ACHN (cell line): ENCODE results near the gene SLC12A7.

ENCODE experiments used
- DNase-seq: peaks from one replicate; pipeline ENCODE4 v3.0.0-alpha.2; 2015
- in situ Hi-C: cut with HindIII; loops from 2 replicates; pipeline ENCODE4 v1.10.0; 2017; ENCODE audit warnings: low sequenced_read_pairs, low pct_ligation_motif_present, low pct_unique_long_range_greater_than_20kb

SLC12A7 gene

DNA sequence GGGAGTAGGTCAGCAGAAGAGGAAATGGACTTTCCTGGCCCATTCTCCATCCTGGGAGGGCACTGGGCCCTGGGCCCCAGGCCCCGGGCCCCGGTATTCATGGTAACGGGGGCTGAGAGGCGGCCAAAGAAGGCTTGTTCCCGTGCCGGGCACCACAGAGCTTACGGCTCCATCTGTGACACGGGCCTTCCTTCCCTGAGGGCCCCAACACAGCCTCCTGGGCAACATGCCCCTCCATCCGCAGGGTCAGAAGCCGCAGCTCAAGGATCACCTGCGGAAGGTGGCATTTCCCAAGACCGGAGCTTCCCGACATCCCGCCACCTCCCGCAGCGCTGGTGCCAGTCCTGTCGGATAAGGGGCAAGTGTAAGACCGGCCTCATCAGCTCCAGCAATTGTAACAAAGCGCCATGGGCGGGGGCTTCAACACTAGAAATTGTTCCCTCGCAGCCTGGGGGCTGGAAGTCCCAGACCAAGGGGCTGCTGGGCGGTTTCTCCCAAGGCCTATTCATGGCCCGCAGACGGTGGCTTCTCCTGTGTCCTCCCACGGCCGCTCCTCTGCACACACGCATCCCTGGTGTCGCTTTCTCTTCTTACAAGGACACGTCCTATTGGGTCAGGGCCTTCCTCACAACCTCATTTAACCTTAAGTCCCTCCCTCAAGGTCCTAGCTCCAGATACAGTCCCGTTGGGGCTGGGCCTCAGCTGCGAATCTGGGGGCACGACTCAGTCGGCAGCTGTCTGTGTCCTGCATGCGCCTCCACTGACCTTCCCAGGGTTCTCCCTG, 31.2 kb upstream of the SLC12A7 start:
- in situ Hi-C loops: no loop called here
- no peak for DNase-seq

DNA sequence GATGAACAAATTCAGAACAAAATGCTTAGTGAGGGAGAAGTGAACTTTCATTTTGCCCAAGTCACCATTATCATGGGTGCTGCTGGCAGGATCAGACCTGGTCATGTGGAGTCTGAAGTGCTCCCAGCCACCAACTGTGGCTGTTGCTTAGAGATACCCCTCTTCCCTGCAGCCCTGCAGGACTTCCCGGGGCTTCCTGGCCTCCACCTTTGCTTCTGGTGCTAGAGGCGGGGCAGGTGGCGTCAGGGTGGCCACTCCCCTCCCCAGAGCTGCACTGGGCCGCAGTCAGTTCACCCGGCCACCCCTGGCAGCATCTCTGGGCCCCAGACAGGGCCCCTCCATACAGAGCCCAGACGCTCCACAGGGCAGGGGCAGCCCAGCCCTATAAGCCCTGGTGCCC, 30.0 kb upstream of the SLC12A7 start:
- DNase-seq: no peak
- in situ Hi-C loops: no loop called here

DNA sequence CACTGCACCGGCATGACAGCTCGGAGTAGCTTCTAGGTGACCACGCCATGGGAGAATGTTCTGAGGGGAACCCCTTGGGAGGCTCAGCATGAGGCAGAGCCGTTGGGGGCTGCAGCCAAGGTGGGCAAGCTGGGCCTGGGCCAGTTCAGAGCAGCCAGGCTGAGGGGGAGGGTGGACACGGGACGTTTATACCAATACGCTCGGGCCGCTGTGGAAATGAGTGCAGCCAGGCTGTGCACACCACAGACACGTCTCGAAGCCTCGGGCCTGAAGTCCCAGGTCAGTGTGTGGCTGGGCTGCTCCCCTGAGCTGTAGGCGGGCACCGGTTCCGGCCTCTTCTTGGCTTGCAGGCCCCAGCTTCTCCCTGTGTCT, 28.9 kb upstream of the SLC12A7 start:
- DNase-seq: no peak
- in situ Hi-C loops: no loop called here

DNA sequence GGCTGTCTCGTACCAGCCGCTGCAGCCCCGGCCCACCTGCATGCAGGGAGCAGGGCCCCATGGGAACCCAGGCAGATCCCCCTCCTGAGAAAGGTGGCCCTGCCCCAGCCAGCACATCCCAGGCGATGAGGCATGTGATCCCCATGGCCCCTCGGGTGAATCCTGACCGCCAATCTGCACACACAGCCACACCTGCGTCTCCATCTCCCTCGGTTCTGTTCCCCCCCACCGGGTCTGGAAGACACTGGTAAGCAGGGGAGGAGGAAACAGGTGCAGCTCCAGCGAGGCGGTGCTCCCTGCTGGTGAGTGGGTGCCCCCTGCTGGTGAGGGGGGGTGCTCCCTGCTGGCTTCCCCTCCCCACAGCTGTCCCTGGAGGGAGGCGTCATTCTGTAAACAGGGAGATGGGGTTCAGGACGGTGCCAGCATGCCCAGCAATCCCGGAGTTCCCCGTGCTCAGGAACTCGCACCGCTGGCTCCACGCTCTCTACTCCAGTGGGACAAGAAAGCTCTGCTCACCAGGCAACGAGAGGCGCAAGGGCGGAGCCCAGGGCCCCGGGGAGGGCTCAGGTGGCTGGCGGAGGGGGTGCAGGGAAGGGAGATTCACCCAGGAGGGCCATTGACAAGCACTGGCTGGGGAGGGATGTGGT, 28.4 kb upstream of the SLC12A7 start:
- DNase-seq: peak; percentile 58
- in situ Hi-C loops: no loop called here

DNA sequence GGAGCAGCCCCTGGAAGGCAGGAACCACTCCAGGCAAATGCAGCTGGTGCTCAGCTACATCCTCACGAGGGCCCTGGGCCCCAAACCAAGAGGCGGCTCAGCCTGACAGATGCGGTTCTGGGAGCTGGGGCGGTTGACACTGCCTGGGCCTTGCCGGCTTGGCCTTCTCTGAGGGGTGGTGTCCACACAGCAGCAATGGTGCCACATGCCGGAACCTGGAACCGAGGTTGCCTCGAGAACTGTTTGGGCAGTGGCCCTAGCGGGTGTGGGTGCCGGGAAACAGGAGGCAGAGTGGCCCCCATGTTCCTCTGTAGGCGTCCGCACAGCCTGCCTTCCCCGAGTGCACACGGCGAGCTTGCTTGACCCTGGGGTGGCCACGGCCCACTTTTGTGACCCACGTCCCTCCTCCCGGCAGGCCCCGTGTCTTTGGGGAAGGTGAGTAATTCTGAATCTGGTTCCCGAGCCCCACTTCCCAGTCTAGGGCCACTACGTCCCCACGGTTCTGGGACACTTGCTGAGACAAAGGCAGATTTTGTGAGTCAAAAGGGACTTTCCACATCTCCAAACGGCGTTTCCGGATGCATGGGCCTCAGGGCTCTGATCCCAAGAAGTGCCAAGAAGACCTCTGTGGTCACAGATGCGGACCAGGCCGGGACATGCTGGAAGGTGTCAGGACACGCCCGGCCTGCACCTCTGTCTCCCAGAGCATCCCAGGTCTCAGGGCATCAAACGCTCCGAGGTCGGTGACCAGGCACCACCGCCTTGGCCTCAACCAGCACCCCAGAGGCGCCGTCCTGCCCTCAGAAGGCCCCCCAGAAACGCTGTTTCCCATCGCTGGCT, 27.7 kb upstream of the SLC12A7 start:
- in situ Hi-C loops: no loop called here
- DNase-seq: no peak

DNA sequence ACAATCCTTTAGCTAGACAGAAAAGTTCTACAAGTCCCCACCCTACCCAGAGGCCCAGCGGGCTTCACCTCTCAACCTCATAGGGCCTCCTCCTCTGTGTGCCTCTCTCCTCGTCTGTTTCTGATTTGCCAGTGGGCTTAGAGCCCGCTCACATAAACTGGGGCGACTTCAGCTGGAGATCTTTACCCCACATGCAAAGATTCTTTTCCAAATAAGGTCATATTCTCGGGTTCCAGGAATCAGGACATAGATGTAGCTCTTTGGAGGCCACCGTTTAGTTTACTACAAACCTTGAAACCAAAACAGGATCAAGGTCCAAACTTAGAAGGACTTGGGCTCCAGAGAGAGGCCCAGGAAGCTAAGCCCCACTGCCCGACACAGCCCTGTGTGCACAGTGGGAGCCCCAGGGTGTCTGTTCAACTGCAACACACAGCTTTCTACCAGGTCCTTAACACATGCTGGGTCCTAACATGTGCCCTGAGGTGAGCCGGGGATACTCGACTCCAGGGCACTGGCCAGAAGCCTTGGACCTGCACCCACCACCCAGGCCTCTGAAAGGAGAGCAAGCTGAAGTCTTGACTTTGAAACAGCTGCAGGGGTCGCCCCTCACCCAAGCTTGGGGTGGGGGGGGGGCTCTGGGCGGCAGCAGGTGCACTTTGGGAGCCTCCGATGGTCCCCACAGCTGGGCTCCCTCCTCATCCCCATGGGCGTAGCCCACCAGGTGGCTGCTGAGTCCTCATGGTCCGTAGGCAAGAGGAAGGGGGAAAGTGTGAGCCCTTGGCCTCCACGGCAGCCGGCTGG, 26.8 kb upstream of the SLC12A7 start:
- DNase-seq: no peak
- in situ Hi-C loops: no loop called here

DNA sequence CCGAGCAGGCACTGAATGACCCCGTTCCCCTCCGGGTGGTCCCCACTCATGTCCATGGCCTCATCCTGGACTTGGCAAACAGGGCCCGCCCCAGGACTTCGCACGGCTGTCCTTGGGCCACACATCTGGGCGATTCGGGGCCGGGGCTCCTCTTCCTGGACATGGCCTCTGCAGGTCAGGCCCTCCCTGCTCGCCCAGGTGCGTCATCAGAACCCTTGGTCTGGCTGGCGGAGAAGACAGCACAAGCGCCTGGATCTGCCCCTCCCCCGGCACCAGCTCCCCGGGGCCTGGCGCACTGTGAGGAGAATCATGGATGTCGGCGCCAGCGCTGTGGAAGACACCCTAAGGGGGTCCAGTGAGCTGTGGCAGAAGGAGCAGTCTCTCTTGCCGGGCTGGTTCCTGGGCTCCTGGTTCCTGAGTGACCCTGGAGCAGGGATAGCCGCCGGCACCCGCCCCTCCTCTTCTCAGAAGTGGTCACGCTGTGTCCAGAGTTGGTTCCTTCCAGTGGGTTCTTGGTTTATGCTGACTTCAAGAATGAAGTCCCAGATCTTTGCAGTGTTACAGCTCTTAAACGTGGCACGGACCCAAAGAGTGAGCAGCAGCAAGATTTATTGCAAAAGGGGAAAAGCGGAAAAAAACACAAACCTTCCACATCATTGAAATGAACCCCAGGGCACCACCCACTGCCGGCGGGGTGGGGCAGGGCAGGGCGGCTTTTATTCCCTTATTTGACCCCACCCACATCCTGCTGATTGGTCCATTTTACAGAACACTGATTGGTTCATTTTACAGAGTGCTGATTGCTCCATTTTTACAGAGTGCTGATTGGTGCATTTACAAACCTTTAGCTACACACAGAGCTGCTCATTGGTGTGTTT, 25.9 kb upstream of the SLC12A7 start:
- in situ Hi-C loops: no loop called here
- no peak for DNase-seq

DNA sequence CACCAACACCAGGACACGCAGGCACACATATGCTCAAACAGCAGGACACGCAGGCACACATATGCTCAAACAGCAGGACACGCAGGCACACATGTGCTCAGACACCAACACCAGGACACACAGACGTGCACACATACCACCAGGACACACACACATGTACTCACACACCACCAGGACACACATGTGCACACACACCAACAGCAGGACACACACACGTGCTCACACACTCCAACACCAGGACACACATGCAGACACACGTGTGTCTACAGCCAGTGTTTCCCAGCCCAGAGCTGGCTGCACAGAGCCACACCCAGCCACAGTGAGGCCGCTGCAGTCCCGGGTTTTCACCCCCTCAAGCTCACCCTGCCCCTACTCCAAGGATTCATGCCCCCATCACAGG, 25.0 kb upstream of the SLC12A7 start:
- in situ Hi-C loops: no loop called here
- DNase-seq: no peak

DNA sequence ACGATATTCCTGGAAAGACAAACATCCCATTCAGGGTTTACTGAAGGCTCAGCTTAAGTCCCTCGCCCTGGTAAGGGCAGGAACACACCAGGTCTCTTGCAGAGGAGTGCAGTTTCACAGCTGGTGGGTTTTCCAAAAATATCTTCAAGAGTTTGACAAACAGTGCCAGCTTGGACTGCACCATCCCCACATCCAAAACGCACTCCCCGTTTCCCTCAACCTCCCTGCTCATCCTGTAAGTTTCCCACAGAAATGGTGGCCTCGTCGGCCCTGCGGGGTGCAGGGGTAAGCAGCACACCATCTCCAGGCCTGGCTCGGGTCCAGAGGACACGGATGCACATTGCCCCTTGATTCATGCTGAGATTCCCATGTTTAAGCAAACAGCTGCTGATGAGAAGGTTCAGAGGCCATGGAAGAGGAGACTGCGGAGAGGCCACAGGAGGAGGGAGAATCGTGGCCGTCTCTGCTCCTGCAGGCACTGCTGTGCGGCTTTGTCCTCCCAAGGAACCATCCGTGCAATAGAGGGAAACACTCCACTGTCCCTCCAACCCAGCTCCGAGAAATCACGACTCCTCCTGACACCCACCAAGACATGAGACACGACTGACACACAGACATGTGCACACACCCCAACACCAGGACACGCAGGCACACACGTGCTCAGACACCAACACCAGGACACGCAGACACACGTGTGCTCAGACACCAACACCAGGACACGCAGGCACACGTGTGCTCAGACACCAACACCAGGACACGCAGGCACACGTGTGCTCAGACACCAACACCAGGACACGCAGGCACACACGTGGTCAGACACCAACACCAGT, 24.0 kb upstream of the SLC12A7 start:
- DNase-seq: no peak
- in situ Hi-C loops: no loop called here

DNA sequence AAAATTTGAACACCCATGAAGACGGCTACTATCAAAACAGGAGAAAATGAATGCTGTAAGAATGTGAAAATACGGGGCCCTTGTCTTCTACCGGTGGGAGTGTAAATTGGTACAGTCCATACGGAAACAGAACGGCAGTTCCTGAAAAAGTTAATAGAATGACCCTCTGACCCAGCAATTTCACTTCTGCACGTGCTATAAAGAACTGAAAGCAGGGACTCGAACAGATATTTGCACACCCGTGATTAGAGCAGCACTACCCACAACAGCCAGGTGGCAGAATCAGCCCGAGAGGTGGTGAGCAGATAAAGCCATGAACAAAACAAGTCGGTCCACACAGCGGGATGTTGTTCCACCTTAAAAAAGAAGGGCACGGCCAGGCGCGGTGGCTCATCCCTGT, 22.6 kb upstream of the SLC12A7 start:
- in situ Hi-C loops: no loop called here
- no peak for DNase-seq

DNA sequence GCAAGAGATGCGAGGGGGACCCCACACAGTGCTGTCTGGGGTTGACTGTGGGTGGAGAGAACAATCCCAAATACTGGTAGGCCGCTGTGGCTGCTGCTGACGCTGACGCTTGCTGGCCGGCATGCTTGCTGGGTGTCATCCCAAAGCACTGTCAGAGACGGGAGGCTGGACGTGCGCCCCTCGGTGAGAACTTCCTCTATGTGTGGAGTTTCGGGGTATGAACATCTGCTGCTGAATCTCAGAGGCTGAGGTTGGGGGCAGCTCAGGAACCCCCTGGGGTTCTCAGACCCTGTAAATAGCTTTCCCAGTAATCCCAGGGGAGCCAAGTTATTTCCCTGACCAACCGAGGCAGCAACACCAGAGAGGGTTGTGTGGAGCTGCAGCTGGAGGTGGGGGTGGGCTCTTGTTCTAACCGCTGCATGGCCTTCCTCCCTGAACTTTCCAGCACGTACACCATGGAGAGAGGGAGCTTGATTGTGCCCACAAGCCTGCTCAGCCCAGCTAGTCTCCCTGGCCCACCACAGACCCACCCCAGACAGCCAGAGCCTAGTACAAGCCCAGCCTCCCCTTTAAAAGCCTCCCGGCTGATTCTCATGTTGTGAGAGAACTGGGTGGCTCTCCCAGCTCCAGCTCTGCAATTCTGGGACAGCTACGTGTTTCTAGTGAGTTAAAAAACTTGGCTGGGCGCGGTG, 21.8 kb upstream of the SLC12A7 start:
- DNase-seq: no peak
- in situ Hi-C loops: no loop called here

DNA sequence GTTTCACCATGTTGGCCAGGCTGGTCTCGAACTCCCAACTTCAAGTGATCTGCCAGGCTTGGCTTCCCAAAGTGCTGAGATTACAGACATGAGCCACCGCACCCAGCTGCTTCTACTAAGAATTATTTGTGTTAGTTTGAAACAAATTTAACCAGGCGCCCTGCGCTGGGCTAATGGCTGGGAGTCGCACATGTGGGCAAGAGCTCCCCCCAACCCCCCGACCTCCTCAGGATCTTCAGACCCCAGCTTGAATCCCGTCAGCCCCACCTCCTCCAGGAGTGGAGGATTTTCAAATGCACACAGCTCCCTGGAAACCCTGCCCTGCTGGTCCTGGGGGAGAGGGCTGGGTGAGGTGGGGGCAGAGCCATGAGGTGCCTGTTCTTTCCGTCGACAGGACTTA, 21.2 kb upstream of the SLC12A7 start:
- no peak for DNase-seq
- in situ Hi-C loops: no loop called here

DNA sequence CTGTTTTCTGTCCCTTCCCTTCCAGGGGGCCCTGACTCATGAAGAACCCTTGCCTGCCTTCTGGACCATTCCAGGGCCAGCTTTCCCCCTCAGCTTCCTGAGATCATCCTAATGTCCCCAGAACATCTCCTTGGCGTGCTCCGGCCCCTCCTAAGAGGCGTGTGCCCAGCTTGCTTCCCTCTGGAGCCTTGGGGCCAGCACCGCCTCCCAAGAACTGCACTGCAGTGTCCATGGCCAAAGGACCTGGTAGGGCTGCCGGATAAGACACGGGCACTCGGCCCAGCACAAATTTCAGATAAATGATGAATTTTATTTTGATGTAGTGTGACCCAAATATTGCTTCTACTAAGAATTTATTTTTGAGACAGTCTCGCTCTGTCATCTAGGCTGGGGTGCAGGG, 20.7 kb upstream of the SLC12A7 start:
- in situ Hi-C loops: no loop called here
- DNase-seq: no peak

DNA sequence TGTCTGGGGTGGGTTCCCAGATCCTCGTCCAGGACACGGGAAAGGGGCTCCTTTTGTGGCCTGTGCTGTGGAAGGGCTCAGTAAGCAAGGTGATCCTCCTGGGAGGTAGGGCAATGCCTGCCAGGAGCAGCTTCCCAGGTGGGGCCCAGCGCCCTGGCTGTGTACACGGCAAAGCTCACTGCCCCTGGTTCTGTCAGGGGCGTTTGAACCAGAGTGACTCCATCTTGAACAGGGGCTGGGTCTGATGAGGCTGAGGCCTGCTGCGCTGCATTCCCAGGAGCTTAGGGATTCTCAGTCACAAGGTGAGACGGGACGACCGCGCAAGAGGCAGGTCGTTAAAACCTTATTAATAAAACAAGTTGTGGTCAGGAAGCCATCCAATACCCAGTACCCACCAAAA, 19.9 kb upstream of the SLC12A7 start:
- in situ Hi-C loops: no loop called here
- DNase-seq: no peak

DNA sequence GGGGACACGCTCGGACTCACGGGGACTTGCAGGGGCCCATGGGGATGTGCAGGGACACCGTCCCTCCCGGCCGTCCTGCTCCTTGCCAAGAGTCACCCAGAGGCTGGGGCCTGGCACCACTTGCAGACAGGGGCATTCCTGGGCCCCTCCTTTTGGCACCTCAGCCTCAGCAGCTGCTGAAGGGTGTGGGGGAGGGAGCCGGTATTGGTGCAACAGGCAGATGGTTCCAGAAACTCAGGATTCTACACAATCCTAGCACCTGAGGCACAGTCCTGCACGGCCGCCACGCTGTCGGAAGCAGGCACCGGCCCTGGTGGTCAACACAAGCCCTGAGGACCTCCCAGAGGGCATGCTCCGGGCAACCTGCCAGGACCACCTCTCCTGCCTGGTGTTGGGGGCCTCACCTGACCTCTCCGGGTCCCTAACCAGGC, 19.3 kb upstream of the SLC12A7 start:
- DNase-seq: no peak
- in situ Hi-C loops: no loop called here

DNA sequence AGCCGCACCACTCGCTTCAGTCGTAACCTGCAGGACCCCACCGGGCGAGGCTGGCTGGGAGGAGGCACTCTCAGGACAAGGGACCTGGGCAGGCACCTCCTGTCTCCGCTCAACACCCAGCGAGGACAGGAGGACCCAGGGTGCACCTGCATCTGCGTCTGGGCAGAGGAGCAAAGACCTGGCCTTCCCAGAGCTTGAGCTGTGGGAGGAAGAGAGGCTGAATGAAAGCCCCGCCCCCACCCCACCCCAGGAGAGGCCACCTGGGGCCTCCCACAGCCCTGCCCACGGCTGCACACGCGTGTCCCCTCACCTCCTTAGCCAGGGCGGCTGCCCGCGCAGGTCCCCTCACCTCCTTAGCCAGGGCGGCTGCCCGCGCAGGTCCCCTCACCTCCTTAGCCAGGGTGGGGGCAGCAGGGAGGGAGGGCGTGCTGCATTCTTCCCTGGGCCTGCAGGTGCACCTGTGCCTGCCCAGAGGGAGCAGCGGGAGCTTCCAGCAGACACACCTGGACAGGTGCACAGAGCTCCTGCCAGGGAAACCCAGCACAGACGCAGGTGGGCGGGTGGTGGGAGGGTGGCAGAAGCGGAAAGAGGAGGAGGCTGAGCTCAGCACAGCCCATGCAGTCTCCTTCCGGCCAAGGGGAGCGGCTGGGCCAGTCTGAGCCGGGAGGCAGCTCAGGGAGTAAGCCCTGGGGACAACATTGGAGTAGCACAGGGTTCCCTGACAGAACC, 18.5 kb upstream of the SLC12A7 start:
- DNase-seq: no peak
- in situ Hi-C loops: no loop called here
